A549 (cell line): ENCODE measurements around the gene IL9. TPM values are rescaled to one million over a fixed set of nuclear protein-coding genes. Genes with fewer than 3 reads are reported as not detected.

ENCODE experiments used
- ATAC-seq, 2 experiments: fragments of 200-7000 bp in 1 of 2; fragments of >200 bp in 1 of 2; cut with Nextera tagmentation in 1 of 2; cut with Tn5 transposase in 1 of 2; 3 replicates each; pipeline versions ENCODE4 v1.8.0 to v1.9.1; 2018 to 2020; ENCODE audit warnings: mild to moderate bottlenecking in 1 of 2, moderate library complexity in 1 of 2
- CTCF ChIA-PET: fragments of 300-600 bp; sonication (Branson Sonifier 250); formaldehyde crosslinking; extraction: SDS; loops from one replicate; lab custom pipeline; 2021; ENCODE audit warnings: antibody characterized with exemption, inconsistent platforms; lab: Yijun Ruan, JAX
- POLR2A ChIA-PET: fragments of 350-600 bp; formaldehyde crosslinking; extraction: SDS; loops from one replicate; lab custom pipeline; 2021; ENCODE audit warnings: antibody characterized with exemption, inconsistent platforms; lab: Yijun Ruan, JAX
- DNase-seq, 2 experiments: peaks; one replicate each; pipeline versions ENCODE4 v3.0.0 to v3.0.0-alpha.2; 2011 to 2016; ENCODE audit warnings: low read depth in 1 of 2, low spot score in 1 of 2
- FAIRE-seq: peaks from 2 replicates; lab custom pipeline; 2011; peaks lifted over from hg19 to GRCh38; lab: Jason Lieb, UNC
- H3K27ac ChIP-seq, 2 experiments: fragments of >200 bp; sonication (Bioruptor Twin); formaldehyde crosslinking; 3 replicates each; pipeline ENCODE4 v1.5.1; 2016 to 2017
- H3K4me1 ChIP-seq: fragments of >200 bp; sonication (Bioruptor Twin); formaldehyde crosslinking; 3 replicates; pipeline ENCODE4 v1.6.1; 2016
- H3K4me2 ChIP-seq: fragments of >200 bp; sonication (Bioruptor Twin); formaldehyde crosslinking; 3 replicates; pipeline ENCODE4 v1.6.1; 2016
- H3K4me3 ChIP-seq: fragments of >200 bp; sonication (Bioruptor Twin); formaldehyde crosslinking; 3 replicates; pipeline ENCODE4 v1.5.1; 2016
- H3K9me3 ChIP-seq: fragments of >200 bp; sonication (Bioruptor Twin); formaldehyde crosslinking; 3 replicates; pipeline ENCODE4 v1.6.1; 2016
- BCL3 ChIP-seq: fragments of >200 bp; sonication (Bioruptor Twin); formaldehyde crosslinking; IDR thresholded peaks from 3 replicates; pipeline ENCODE4 v1.6.1; 2016
- CBX2 ChIP-seq: fragments of 200-600 bp; sonication (generic); IDR thresholded peaks from 2 replicates; pipeline ENCODE4 v1.6.1; 2016; ENCODE audit warnings: low read depth, mild to moderate bottlenecking, borderline replicate concordance
- CBX8 ChIP-seq: fragments of 200-600 bp; sonication (generic); IDR thresholded peaks from 2 replicates; pipeline ENCODE4 v1.6.1; 2016
- CHD4 ChIP-seq: fragments of 200-600 bp; sonication (generic); IDR thresholded peaks from 2 replicates; pipeline ENCODE4 v1.6.1; 2016; ENCODE audit warnings: antibody characterized with exemption, mild to moderate bottlenecking, borderline replicate concordance
- CTCF ChIP-seq: fragments of >200 bp; sonication (Bioruptor Twin); formaldehyde crosslinking; IDR thresholded peaks from 3 replicates; pipeline ENCODE4 v1.5.1; 2016
- EHMT2 ChIP-seq: fragments of 200-600 bp; sonication (generic); IDR thresholded peaks from 2 replicates; pipeline ENCODE4 v1.6.1; 2016; ENCODE audit warnings: antibody characterized with exemption, low read depth, mild to moderate bottlenecking, moderate library complexity
- EP300 ChIP-seq, 2 experiments: fragments of >200 bp; sonication (Bioruptor Twin); formaldehyde crosslinking; IDR thresholded peaks; 2 replicates in 1 of 2; 3 replicates in 1 of 2; pipeline ENCODE4 v1.6.1; 2016 to 2017
- FOSL2 ChIP-seq, 2 experiments: fragments of 450-650 bp in 1 of 2; fragments of >200 bp in 1 of 2; sonication (Bioruptor Twin) in 1 of 2; formaldehyde crosslinking; IDR thresholded peaks; 2 replicates each; pipeline versions ENCODE4 v1.5.0 to v1.6.1; 2016 to 2020; ENCODE audit warnings: mild to moderate bottlenecking in 1 of 2, moderate library complexity in 1 of 2
- FOXS1 ChIP-seq: fragments of 250-450 bp; sonication (Bioruptor Pico); IDR thresholded peaks from 2 replicates; pipeline ENCODE4 v1.5.0; 2020; ENCODE audit warnings: mild to moderate bottlenecking, moderate library complexity
- HDAC2 ChIP-seq: fragments of 200-600 bp; sonication (generic); IDR thresholded peaks from 2 replicates; pipeline ENCODE4 v1.6.1; 2016
- HOXA7 ChIP-seq: fragments of 250-450 bp; sonication (Bioruptor Pico); IDR thresholded peaks from 2 replicates; pipeline ENCODE4 v1.5.0; 2020; ENCODE audit warnings: mild to moderate bottlenecking, moderate library complexity
- JUN ChIP-seq, 2 experiments: fragments of >200 bp; sonication (Bioruptor Twin); formaldehyde crosslinking; IDR thresholded peaks; 2 replicates in 1 of 2; 3 replicates in 1 of 2; pipeline ENCODE4 v1.6.1; 2016 to 2017
- JUNB ChIP-seq: fragments of >200 bp; sonication (Bioruptor Twin); formaldehyde crosslinking; IDR thresholded peaks from 2 replicates; pipeline ENCODE4 v1.6.1; 2016
- MAZ ChIP-seq: fragments of 150-350 bp; IDR thresholded peaks from 2 replicates; pipeline ENCODE4 v1.6.1; 2014; ENCODE audit warnings: antibody characterized with exemption, low read depth, low read length, borderline replicate concordance
- MYC ChIP-seq: IDR thresholded peaks from 2 replicates; pipeline ENCODE4 v1.6.1; 2012; ENCODE audit warnings: mild to moderate bottlenecking, inconsistent platforms, low read length, improper control_type of control experiment, borderline replicate concordance
- POLR2A ChIP-seq: IDR thresholded peaks from 2 replicates; pipeline ENCODE4 v1.6.1; 2012; ENCODE audit warnings: mild to moderate bottlenecking, low read length
- POLR2AphosphoS2 ChIP-seq: conservative IDR thresholded peaks from 2 replicates; pipeline ENCODE4 v1.6.1; 2012; ENCODE audit warnings: low read length, improper control_type of control experiment, inconsistent platforms
- RAD21 ChIP-seq, 2 experiments: fragments of >200 bp in 1 of 2; sonication (Bioruptor Twin) in 1 of 2; formaldehyde crosslinking in 1 of 2; IDR thresholded peaks in 1 of 2; conservative IDR thresholded peaks in 1 of 2; 2 replicates in 1 of 2; 3 replicates in 1 of 2; pipeline ENCODE4 v1.6.1; 2012 to 2018; ENCODE audit warnings: inconsistent platforms in 1 of 2
- TP53 ChIP-seq: fragments of 250-450 bp; sonication (Bioruptor Pico); IDR thresholded peaks from 2 replicates; pipeline ENCODE4 v1.5.0; 2021; ENCODE audit warnings: mild to moderate bottlenecking, moderate library complexity
- WGBS: methylation state at CpG from one replicate; pipeline ENCODE4 v1.1.6; 2017; ENCODE audit errors: missing lambda C conversion rate; 5-methylcytosine and 5-hydroxymethylcytosine counted together
- polyA plus RNA-seq, 4 experiments: library from polyadenylated mRNA; depleted of rRNA in 3 of 4; stranded (reverse); fragments of >200 nt; fragmentation: RNase III in 1 of 4; extraction: RNeasy Plus Mini Kit Qiagen cat#74134 plus additional on column Dnase treatment in 1 of 4; gene quantifications; 2 replicates in 3 of 4; 3 replicates in 1 of 4; pipeline ENCODE4 v1.2.3, GENCODE V29; 2011 to 2017
- TF ChIP-seq, protein P1 (sequence below): fragments of 150-350 bp; IDR thresholded peaks from 2 replicates; pipeline ENCODE4 v1.6.1; 2014; ENCODE audit warnings: low read depth, mild to moderate bottlenecking, low read length

The IL9 gene
- polyA plus RNA-seq, 2 of the 4 experiments (the other 2 are of a cell fraction), result not detected

DNA sequence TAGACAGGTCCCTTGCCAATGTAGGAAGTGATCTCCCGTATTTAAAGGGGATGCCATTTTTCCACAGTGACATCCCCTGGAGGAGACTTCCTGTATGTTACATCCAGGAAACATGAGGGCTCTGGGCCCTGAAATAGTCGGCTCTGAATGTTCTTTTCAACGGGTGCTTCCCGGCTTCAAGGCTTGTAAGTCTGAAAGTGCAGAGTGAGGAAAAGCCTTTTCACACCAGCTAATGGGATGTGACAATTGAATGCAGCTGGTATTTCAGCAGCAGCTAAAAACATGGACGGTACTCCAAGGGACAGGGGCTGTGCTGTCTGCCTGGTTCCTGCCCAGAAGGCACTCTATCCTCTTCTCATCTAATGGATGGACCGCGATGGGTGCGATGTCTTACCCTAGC, 1.4 kb downstream of the IL9 start:
- 89% methylated on average over 8 of the region's 8 CpGs for WGBS
- POLR2A ChIA-PET, result no interaction called here
- peaks cover 25% of the 10 kb centered on the region for H3K4me1 ChIP-seq
- no peaks in the 10 kb centered on the region for H3K9me3 ChIP-seq
- CTCF ChIA-PET, result interaction anchor here (1.3 to 6.8 kb wide), 5 partner anchors 14 to 280 kb away, joined by 3 to 44 read pairs (median 5); no protein-coding TSS in a partner anchor
- FAIRE-seq (no peak), ATAC-seq (peak in 1 of 2 experiments; percentile 39; a peak in 2 of 6 replicates), DNase-seq (no peak)
- no peak overlapping the region; the same call in 2 of the 3 replicates for H3K4me2 ChIP-seq
- H3K27ac ChIP-seq, result peak overlapping the region in 1 of 2 experiments; percentile 15; a peak in 2 of 6 replicates
- no peak overlapping the region for H3K4me3 ChIP-seq
- TF ChIP-seq TP53 (CRISPR knock-in tag), result no peak
- no peak for TF ChIP-seq EP300 (IDR thresholded peaks at IDR 0.05)
- TF ChIP-seq EHMT2, result no peak
- no peak for TF ChIP-seq CTCF
- TF ChIP-seq CBX8, result no peak
- TF ChIP-seq BCL3, result no peak
- no peak for TF ChIP-seq JUNB
- no peak for TF ChIP-seq POLR2AphosphoS2
- no peak for TF ChIP-seq MAZ
- no peak for TF ChIP-seq JUN (IDR thresholded peaks at IDR 0.05)
- TF ChIP-seq FOXS1, result no peak
- no peak for TF ChIP-seq MYC
- no peak for TF ChIP-seq HOXA7 (CRISPR knock-in tag)
- no peak for TF ChIP-seq HDAC2
- TF ChIP-seq FOSL2 (IDR thresholded peaks at IDR 0.05), result no peak
- TF ChIP-seq FOSL2 (CRISPR knock-in tag; IDR thresholded peaks at IDR 0.05), result no peak
- TF ChIP-seq CBX2, result no peak
- TF ChIP-seq RAD21 (conservative IDR thresholded peaks at IDR 0.05 in 1 of 2, IDR thresholded peaks at IDR 0.05 in 1 of 2), result no peak
- TF ChIP-seq, protein P1, sequence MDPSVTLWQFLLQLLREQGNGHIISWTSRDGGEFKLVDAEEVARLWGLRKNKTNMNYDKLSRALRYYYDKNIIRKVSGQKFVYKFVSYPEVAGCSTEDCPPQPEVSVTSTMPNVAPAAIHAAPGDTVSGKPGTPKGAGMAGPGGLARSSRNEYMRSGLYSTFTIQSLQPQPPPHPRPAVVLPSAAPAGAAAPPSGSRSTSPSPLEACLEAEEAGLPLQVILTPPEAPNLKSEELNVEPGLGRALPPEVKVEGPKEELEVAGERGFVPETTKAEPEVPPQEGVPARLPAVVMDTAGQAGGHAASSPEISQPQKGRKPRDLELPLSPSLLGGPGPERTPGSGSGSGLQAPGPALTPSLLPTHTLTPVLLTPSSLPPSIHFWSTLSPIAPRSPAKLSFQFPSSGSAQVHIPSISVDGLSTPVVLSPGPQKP, result no peak
- TF ChIP-seq, all 56 proteins: peak for 0

GRCh38 chr5:135891791-135892190, 3.9 kb downstream of the IL9 start:
- no peak for FAIRE-seq
- ATAC-seq, result peak in 1 of 2 experiments; percentile 48; a peak in 3 of 6 replicates
- no peak for DNase-seq
- Histone ChIP-seq H3K4me1 (peaks cover 40% of the 10 kb centered on the region), H3K4me3 (no peak overlapping the region), H3K27ac (no peak overlapping the region), H3K4me2 (no peak overlapping the region), H3K9me3 (no peaks in the 10 kb centered on the region)
- TF ChIP-seq CTCF, result peak; percentile 26; the same call in 2 of the 3 replicates
- no peak for TF ChIP-seq POLR2A
- TF ChIP-seq CHD4, result no peak
- peak in 1 of 2 experiments; percentile 15; a peak in 1 of 5 replicates for TF ChIP-seq RAD21 (conservative IDR thresholded peaks at IDR 0.05 in 1 of 2, IDR thresholded peaks at IDR 0.05 in 1 of 2)
- POLR2A ChIA-PET, result no interaction called here
- CTCF ChIA-PET, result interaction anchor here (0.6 to 6.8 kb wide), 18 partner anchors 9 to 426 kb away, joined by 3 to 74 read pairs (median 6); no protein-coding TSS in a partner anchor
